Measurements from ENCODE around the gene PRR12.

- TF ChIP-seq POLR2AphosphoS5 (IDR thresholded peaks at IDR 0.05; ENCODE audit: low read depth, low read length) (no peak), TAF1 (IDR thresholded peaks at IDR 0.05; ENCODE audit: borderline replicate concordance, insufficient read depth, low read length) (no peak), REST (IDR thresholded peaks at IDR 0.05; ENCODE audit: insufficient read depth in 1 of 2, low read depth in 2 of 2, low read length in 2 of 2) (no peak)
Observed at GRCh38 chr19:49624967-49625910, 34.3 kb downstream of the PRR12 start.
